Measurements from ENCODE around the gene GALNT9. TPM values are rescaled to one million over a fixed set of nuclear protein-coding genes. Genes with fewer than 3 reads are reported as not detected.

Gene GALNT9
- total and polyA plus RNA-seq, 7 experiments from 2014 or later: not detected

GRCh38 chr12:132229926-132230325, 99.5 kb downstream of the GALNT9 start:
- ATAC-seq: no peak
- no peak overlapping the region for H3K27ac ChIP-seq (ENCODE audit: low read depth, low read length)
- Mint-ChIP-seq H3K27ac (no peak overlapping the region), H3K9me3 (peaks cover 0 to 2% (median 0%) of the 10 kb centered on the region in 11 donors), H3K36me3 (no peaks in the 10 kb centered on the region), H3K4me1 (no peaks in the 10 kb centered on the region), H3K4me3 (no peak overlapping the region), H3K27me3 (peaks cover 0 to 18% (median 3%) of the 10 kb centered on the region in 5 donors)
- no peaks in the 10 kb centered on the region for H3K9me3 ChIP-seq (ENCODE audit: control insufficient read depth in 2 of 3, low read length in 3 of 3)
- intact Hi-C loops (cut with micrococcal nuclease): no loop called here
- no peak for DNase-seq
- no peaks in the 10 kb centered on the region for H3K4me1 ChIP-seq (ENCODE audit: control insufficient read depth in 2 of 2, insufficient read depth in 2 of 2, low read length in 2 of 2)
- no peak overlapping the region for H3K4me3 ChIP-seq (ENCODE audit: low read length)
- H3K27me3 ChIP-seq (ENCODE audit: control insufficient read depth in 2 of 2, insufficient read depth in 2 of 2, low read length in 2 of 2): peaks cover 0 to 3% of the 10 kb centered on the region in 2 donors
- POLR2A ChIA-PET: no interaction called here
- CTCF ChIA-PET: no interaction called here
- H3K36me3 ChIP-seq (ENCODE audit: control insufficient read depth in 2 of 3, insufficient read depth in 3 of 3, low read length in 3 of 3): no peaks in the 10 kb centered on the region

GRCh38 chr12:132229193-132229760, 100.1 kb downstream of the GALNT9 start:
- Histone ChIP-seq H3K27ac (ENCODE audit: low read depth, low read length) (no peak overlapping the region), H3K27me3 (ENCODE audit: control insufficient read depth in 2 of 2, insufficient read depth in 2 of 2, low read length in 2 of 2) (peaks cover 0 to 3% of the 10 kb centered on the region in 2 donors), H3K9me3 (ENCODE audit: control insufficient read depth in 2 of 3, low read length in 3 of 3) (no peaks in the 10 kb centered on the region), H3K36me3 (ENCODE audit: control insufficient read depth in 2 of 3, insufficient read depth in 3 of 3, low read length in 3 of 3) (no peaks in the 10 kb centered on the region), H3K4me3 (ENCODE audit: low read length) (no peak overlapping the region), H3K4me1 (ENCODE audit: control insufficient read depth in 2 of 2, insufficient read depth in 2 of 2, low read length in 2 of 2) (no peaks in the 10 kb centered on the region)
- Mint-ChIP-seq H3K4me1 (no peaks in the 10 kb centered on the region), H3K27me3 (peaks cover 0 to 18% (median 3%) of the 10 kb centered on the region in 5 donors), H3K4me3 (no peak overlapping the region), H3K36me3 (no peaks in the 10 kb centered on the region), H3K27ac (no peak overlapping the region), H3K9me3 (peaks cover 0 to 2% (median 0%) of the 10 kb centered on the region in 11 donors)
- no peak for ATAC-seq
- ChIA-PET CTCF (no interaction called here), POLR2A (no interaction called here)
- DNase-seq: no peak
- intact Hi-C loops (cut with micrococcal nuclease): no loop called here

- POLR2A ChIA-PET: no interaction called here
- H3K4me3 ChIP-seq (ENCODE audit: low read length): no peak overlapping the region
- H3K36me3 ChIP-seq (ENCODE audit: control insufficient read depth in 2 of 3, insufficient read depth in 3 of 3, low read length in 3 of 3): no peaks in the 10 kb centered on the region
- no peak for DNase-seq
- H3K9me3 ChIP-seq (ENCODE audit: control insufficient read depth in 2 of 3, low read length in 3 of 3): no peaks in the 10 kb centered on the region
- peaks cover 0 to 3% of the 10 kb centered on the region in 2 donors for H3K27me3 ChIP-seq (ENCODE audit: control insufficient read depth in 2 of 2, insufficient read depth in 2 of 2, low read length in 2 of 2)
- CTCF ChIA-PET: no interaction called here
- Mint-ChIP-seq H3K27me3 (peaks cover 0 to 18% (median 3%) of the 10 kb centered on the region in 5 donors), H3K9me3 (peaks cover 0 to 2% (median 0%) of the 10 kb centered on the region in 11 donors), H3K4me1 (no peaks in the 10 kb centered on the region), H3K36me3 (no peaks in the 10 kb centered on the region), H3K4me3 (no peak overlapping the region), H3K27ac (no peak overlapping the region)
- intact Hi-C loops (cut with micrococcal nuclease): no loop called here
- H3K27ac ChIP-seq (ENCODE audit: low read depth, low read length): no peak overlapping the region
- H3K4me1 ChIP-seq (ENCODE audit: control insufficient read depth in 2 of 2, insufficient read depth in 2 of 2, low read length in 2 of 2): no peaks in the 10 kb centered on the region
- no peak for ATAC-seq
Observed at GRCh38 chr12:132228476-132229192, 100.8 kb downstream of the GALNT9 start.

GRCh38 chr12:132227782-132228475, 101.5 kb downstream of the GALNT9 start:
- Histone ChIP-seq H3K27ac (ENCODE audit: low read depth, low read length) (no peak overlapping the region), H3K4me3 (ENCODE audit: low read length) (no peak overlapping the region), H3K36me3 (ENCODE audit: control insufficient read depth in 2 of 3, insufficient read depth in 3 of 3, low read length in 3 of 3) (no peaks in the 10 kb centered on the region), H3K4me1 (ENCODE audit: control insufficient read depth in 2 of 2, insufficient read depth in 2 of 2, low read length in 2 of 2) (peaks cover 1% of the 10 kb centered on the region in 2 donors), H3K27me3 (ENCODE audit: control insufficient read depth in 2 of 2, insufficient read depth in 2 of 2, low read length in 2 of 2) (peaks cover 0 to 3% of the 10 kb centered on the region in 2 donors), H3K9me3 (ENCODE audit: control insufficient read depth in 2 of 3, low read length in 3 of 3) (no peaks in the 10 kb centered on the region)
- H3K4me1 Mint-ChIP-seq: no peaks in the 10 kb centered on the region
- DNase-seq: no peak
- peaks cover 0 to 18% (median 3%) of the 10 kb centered on the region in 5 donors for H3K27me3 Mint-ChIP-seq
- H3K36me3 Mint-ChIP-seq: no peaks in the 10 kb centered on the region
- POLR2A ChIA-PET: no interaction called here
- H3K27ac Mint-ChIP-seq: no peak overlapping the region
- CTCF ChIA-PET: no interaction called here
- intact Hi-C loops (cut with micrococcal nuclease): no loop called here
- peaks cover 0 to 2% (median 0%) of the 10 kb centered on the region in 11 donors for H3K9me3 Mint-ChIP-seq
- no peak overlapping the region for H3K4me3 Mint-ChIP-seq
- no peak for ATAC-seq

GRCh38 chr12:132227118-132227517, 102.3 kb downstream of the GALNT9 start:
- H3K4me1 ChIP-seq (ENCODE audit: control insufficient read depth in 2 of 2, insufficient read depth in 2 of 2, low read length in 2 of 2): peaks cover 6 to 7% of the 10 kb centered on the region in 2 donors
- no peak overlapping the region for H3K27ac Mint-ChIP-seq
- peaks cover 0 to 2% (median 0%) of the 10 kb centered on the region in 11 donors for H3K9me3 Mint-ChIP-seq
- ChIA-PET CTCF (no interaction called here), POLR2A (no interaction called here)
- H3K27ac ChIP-seq (ENCODE audit: low read depth, low read length): no peak overlapping the region
- peak overlapping the region in 1 of 10 donors; percentile 53 for H3K4me3 Mint-ChIP-seq
- H3K4me3 ChIP-seq (ENCODE audit: low read length): no peak overlapping the region
- no peaks in the 10 kb centered on the region for H3K9me3 ChIP-seq (ENCODE audit: control insufficient read depth in 2 of 3, low read length in 3 of 3)
- peaks cover 5 to 6% (median 5%) of the 10 kb centered on the region in 7 donors for H3K4me1 Mint-ChIP-seq
- DNase-seq: no peak
- ATAC-seq: no peak
- no peaks in the 10 kb centered on the region for H3K36me3 Mint-ChIP-seq
- peaks cover 0 to 3% of the 10 kb centered on the region in 2 donors for H3K27me3 ChIP-seq (ENCODE audit: control insufficient read depth in 2 of 2, insufficient read depth in 2 of 2, low read length in 2 of 2)
- H3K27me3 Mint-ChIP-seq: peaks cover 0 to 18% (median 4%) of the 10 kb centered on the region in 5 donors
- intact Hi-C loops (cut with micrococcal nuclease): no loop called here
- no peaks in the 10 kb centered on the region for H3K36me3 ChIP-seq (ENCODE audit: control insufficient read depth in 2 of 3, insufficient read depth in 3 of 3, low read length in 3 of 3)

- Histone ChIP-seq H3K27ac (ENCODE audit: low read depth, low read length) (no peak overlapping the region), H3K9me3 (ENCODE audit: control insufficient read depth in 2 of 3, low read length in 3 of 3) (no peaks in the 10 kb centered on the region), H3K27me3 (ENCODE audit: control insufficient read depth in 2 of 2, insufficient read depth in 2 of 2, low read length in 2 of 2) (peaks cover 0 to 3% of the 10 kb centered on the region in 2 donors), H3K4me1 (ENCODE audit: control insufficient read depth in 2 of 2, insufficient read depth in 2 of 2, low read length in 2 of 2) (peaks cover 6 to 10% of the 10 kb centered on the region in 2 donors), H3K36me3 (ENCODE audit: control insufficient read depth in 2 of 3, insufficient read depth in 3 of 3, low read length in 3 of 3) (no peaks in the 10 kb centered on the region), H3K4me3 (ENCODE audit: low read length) (no peak overlapping the region)
- intact Hi-C loops (cut with micrococcal nuclease): no loop called here
- Mint-ChIP-seq H3K36me3 (no peaks in the 10 kb centered on the region), H3K4me3 (no peak overlapping the region), H3K27me3 (peaks cover 0 to 18% (median 5%) of the 10 kb centered on the region in 5 donors), H3K9me3 (peaks cover 0 to 2% (median 0%) of the 10 kb centered on the region in 11 donors), H3K4me1 (peaks cover 6 to 11% (median 9%) of the 10 kb centered on the region in 7 donors), H3K27ac (no peak overlapping the region)
- DNase-seq: no peak
- ChIA-PET CTCF (no interaction called here), POLR2A (no interaction called here)
- ATAC-seq: no peak
Observed at GRCh38 chr12:132226604-132227003, 102.8 kb downstream of the GALNT9 start.

Measured in naive thymus-derived CD4-positive, alpha-beta T cell (primary cell).